Measurements from ENCODE around the gene EPHB6.

Gene EPHB6, protein sequence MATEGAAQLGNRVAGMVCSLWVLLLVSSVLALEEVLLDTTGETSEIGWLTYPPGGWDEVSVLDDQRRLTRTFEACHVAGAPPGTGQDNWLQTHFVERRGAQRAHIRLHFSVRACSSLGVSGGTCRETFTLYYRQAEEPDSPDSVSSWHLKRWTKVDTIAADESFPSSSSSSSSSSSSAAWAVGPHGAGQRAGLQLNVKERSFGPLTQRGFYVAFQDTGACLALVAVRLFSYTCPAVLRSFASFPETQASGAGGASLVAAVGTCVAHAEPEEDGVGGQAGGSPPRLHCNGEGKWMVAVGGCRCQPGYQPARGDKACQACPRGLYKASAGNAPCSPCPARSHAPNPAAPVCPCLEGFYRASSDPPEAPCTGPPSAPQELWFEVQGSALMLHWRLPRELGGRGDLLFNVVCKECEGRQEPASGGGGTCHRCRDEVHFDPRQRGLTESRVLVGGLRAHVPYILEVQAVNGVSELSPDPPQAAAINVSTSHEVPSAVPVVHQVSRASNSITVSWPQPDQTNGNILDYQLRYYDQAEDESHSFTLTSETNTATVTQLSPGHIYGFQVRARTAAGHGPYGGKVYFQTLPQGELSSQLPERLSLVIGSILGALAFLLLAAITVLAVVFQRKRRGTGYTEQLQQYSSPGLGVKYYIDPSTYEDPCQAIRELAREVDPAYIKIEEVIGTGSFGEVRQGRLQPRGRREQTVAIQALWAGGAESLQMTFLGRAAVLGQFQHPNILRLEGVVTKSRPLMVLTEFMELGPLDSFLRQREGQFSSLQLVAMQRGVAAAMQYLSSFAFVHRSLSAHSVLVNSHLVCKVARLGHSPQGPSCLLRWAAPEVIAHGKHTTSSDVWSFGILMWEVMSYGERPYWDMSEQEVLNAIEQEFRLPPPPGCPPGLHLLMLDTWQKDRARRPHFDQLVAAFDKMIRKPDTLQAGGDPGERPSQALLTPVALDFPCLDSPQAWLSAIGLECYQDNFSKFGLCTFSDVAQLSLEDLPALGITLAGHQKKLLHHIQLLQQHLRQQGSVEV

GRCh38 chr7:142854372-142855113 is at the start of gene EPHB6:
Gene EPHB6, plus strand, starts transcription at chr7:142855076. Its CDS starts 8,152 bp downstream, at chr7:142863228.
- peak; percentile 45 for DNase-seq (ENCODE audit: low read depth)

- DNase-seq (ENCODE audit: low read depth): no peak
Observed at GRCh38 chr7:142805350-142806021, 49.4 kb upstream of the EPHB6 start.

- DNase-seq (ENCODE audit: low read depth): no peak
Observed at GRCh38 chr7:142806022-142806356, 48.9 kb upstream of the EPHB6 start.

DNA sequence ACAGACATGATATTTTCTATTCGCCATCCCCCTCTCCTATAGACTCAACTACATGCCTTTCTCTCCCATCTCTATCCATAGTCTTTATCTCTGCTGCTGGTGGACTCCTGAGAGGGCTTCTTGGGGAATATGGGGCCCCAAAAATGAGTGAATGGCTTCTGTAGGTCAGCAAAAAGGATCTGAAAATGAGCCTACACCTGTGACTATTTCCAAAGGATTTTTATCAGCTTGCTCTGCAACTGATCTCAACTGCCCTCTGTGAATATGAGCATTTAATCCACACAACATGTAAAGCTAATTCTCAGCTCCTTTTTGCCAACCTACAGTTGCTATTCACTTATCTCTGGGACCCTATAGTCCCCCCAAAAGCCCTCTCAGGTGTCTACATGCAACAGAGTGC is 47.9 kb upstream of the EPHB6 start:
- DNase-seq (ENCODE audit: low read depth): no peak

GRCh38 chr7:142807855-142808460 is 46.9 kb upstream of the EPHB6 start:
- DNase-seq (ENCODE audit: low read depth): no peak

- no peak for DNase-seq (ENCODE audit: low read depth)
Observed at GRCh38 chr7:142808461-142808801, 46.4 kb upstream of the EPHB6 start.

DNA sequence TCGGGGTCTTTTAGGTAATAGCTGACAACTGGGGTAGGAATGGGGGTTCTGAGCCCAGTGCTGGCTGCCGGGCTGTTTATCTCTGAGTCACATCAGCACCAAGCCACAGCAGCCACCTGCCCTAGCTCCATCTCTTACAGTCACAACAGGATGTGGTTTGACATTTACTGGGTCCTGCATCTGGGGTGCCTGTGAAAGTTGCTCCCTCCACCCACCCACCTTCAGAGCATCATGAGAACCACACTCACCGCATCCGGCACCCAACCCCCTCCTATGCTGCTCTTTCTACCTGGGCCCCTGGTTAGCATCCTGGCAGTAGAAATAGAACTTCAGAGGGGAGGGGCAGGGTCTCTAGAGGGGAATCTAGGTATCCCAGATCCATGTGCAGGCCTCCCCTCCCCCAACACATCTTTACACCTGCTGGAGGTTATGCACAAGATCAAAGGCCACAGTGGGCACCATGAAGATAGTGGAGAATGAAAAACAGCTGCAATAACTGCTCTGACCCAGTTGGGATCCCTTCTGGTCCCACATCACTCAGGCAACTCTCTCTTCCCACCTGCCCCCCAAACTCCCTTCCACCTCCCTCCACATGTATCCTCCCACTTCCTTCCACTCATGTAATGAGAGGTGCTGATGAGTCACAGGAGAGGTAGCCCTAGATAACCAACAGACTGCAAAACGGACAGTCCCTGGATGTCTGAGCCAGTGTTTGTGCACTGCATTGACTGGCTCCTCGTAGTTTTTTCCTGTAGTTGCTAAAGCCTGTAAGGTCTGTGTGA is 45.9 kb upstream of the EPHB6 start:
- peak; percentile 93 for DNase-seq (ENCODE audit: low read depth)

DNA sequence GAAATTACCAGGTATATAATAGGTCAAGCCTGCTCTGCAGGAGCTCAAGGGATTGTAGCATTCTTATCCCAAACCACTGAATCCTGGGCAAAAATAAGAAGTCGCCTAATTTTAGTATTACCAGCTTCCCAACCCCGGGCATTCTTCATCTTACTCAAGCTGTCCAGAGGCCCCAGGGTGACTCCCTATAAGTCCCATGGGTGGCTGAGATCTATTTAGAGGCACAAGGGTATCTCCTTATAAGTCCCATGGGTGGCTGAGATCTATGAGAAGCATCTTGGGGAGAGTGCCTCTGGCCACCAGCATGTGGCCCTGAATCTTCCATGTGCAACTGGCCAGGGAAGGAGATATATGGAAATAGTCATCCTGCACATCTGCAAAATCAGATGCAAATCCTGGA is 45.2 kb upstream of the EPHB6 start:
- no peak for DNase-seq (ENCODE audit: low read depth)

GRCh38 chr7:142811154-142811737 is 43.6 kb upstream of the EPHB6 start:
- DNase-seq (ENCODE audit: low read depth): no peak

GRCh38 chr7:142812437-142813215 is 42.2 kb upstream of the EPHB6 start:
- DNase-seq (ENCODE audit: low read depth): no peak

DNA sequence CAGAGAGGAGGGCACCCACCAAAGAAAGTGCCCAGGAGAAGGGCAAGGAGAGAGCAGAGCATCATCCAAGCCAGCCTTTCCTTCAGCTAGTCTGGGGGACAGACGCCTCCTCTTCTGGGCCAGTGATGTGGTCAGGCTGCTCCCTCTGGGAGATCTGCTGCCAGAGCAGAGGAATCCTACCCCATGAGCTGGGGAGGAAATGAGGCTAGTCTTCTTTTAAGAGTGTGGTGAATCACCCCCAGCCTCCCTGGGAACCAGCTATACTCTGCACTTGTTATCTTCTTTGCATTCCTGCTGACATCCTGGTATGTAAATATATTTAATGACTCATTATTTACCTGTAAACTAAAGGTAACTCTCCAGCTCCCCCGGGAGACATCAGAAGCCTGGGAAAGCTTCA is 41.6 kb upstream of the EPHB6 start:
- no peak for DNase-seq (ENCODE audit: low read depth)

- no peak for DNase-seq (ENCODE audit: low read depth)
Observed at GRCh38 chr7:142813699-142814098, 41.2 kb upstream of the EPHB6 start.

DNA sequence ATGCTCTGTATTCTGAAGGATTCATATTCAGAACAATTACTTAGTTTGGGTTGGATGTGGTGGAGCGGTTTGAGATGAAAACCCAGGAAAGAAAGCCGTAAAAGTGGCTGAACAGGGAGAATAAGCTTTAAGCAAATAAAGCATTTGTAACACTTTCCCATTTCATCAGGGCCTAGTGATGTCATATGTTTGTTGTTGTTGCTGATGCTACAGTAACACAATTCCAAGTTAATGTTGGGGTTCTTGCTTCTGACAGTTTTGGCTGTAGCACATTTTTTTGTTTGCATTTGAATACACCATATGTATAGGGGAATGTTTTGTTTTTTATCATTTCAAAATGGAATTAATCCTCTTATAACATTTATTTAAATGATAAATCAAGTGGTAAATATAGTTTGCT is 40.4 kb upstream of the EPHB6 start:
- no peak for DNase-seq (ENCODE audit: low read depth)

DNA sequence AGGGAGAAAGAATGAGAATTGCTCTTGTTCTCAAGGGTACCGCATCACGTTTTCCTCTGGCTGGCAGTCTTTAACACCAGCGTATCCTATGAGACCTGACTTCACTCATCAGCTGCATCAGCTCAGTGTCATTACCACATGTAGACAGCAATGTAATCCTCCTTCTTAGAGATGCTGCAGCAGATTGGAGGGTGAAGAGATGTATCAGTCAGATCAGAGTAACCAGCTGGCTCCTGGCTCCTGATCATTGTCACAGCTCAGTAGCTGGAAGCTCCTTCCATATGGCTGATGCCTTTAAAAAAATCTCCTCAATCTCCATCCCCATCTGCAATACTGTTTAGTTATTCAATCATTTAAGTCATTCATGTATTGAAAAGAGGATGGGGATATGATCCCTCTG is 39.7 kb upstream of the EPHB6 start:
- DNase-seq (ENCODE audit: low read depth): no peak

- no peak for DNase-seq (ENCODE audit: low read depth)
Observed at GRCh38 chr7:142817506-142817905, 37.4 kb upstream of the EPHB6 start.

GRCh38 chr7:142819530-142819929 is 35.3 kb upstream of the EPHB6 start:
- no peak for DNase-seq (ENCODE audit: low read depth)

- DNase-seq (ENCODE audit: low read depth): no peak
Observed at GRCh38 chr7:142822714-142823113, 32.2 kb upstream of the EPHB6 start.

GRCh38 chr7:142827951-142828500 is 26.9 kb upstream of the EPHB6 start:
- DNase-seq (ENCODE audit: low read depth): no peak

DNA sequence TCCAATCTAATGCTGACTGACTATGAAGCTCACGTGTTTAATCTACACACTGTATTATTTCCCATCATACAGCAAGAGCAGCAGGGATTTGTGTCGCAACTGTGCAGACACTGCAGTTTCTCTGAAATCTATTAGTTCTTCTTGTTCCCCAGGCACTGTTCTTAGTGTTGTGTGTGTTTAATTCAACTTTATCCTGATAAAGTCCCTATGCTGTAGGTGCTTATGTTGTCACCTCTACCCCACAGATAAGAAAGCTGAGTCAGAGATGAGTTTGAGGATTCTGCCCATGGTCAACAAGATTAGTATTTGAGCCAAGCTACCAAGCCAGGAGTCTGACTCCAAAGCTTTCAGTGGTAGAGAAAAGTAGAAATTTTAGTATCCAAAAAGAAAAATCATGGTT is 22.5 kb upstream of the EPHB6 start:
- no peak for DNase-seq (ENCODE audit: low read depth)

Measured in activated T-helper 9 cell treated with anti-CD3 and anti-CD28 coated beads, Interleukin-2, amount 50 U/mL, for 16 hours (primary cell).